Ovary (tissue), 3 donors: Measurements from ENCODE around the gene DLK2.

ENCODE experiments used
- CTCF ChIP-seq, 3 donors: fragments of 450-650 bp in 2 of 3; fragments of 200-600 bp in 1 of 3; IDR thresholded peaks; one replicate each; pipeline versions ENCODE4 v1.5.1 to v1.8.0; 2016 to 2022; ENCODE audit warnings: antibody characterized with exemption in 3 of 3, mild to moderate bottlenecking in 1 of 3
- EP300 ChIP-seq: sonication (generic); formaldehyde crosslinking; IDR thresholded peaks from one replicate; pipeline ENCODE4 v1.6.1; 2017; ENCODE audit warnings: antibody characterized with exemption
- POLR2A ChIP-seq: fragments of 450-650 bp; IDR thresholded peaks from one replicate; pipeline ENCODE4 v1.6.1; 2017; ENCODE audit warnings: antibody characterized with exemption, mild to moderate bottlenecking, moderate library complexity
- donor health status: DM: no; HTN: no; CAD: no.

- TF ChIP-seq POLR2A, result no peak
- no peak for TF ChIP-seq CTCF (IDR thresholded peaks at IDR 0.05)
- TF ChIP-seq EP300, result no peak
Measured at GRCh38 chr6:43413002-43413401, 42.3 kb downstream of the DLK2 start.
